GM23338 (cell line): Measurements from ENCODE around the gene FAM219A. TPM values are rescaled to one million over a fixed set of nuclear protein-coding genes. Genes with fewer than 3 reads are reported as not detected.

Experiments used
- ATAC-seq: fragments of 200-7000 bp; cut with Tn5 transposase; 3 replicates; pipeline ENCODE4 v1.9.1; 2020
- DNase-seq: peaks from one replicate; pipeline ENCODE4 v3.0.0-alpha.2; 2015; ENCODE audit warnings: low spot score
- H2AFZ ChIP-seq: fragments of 200-600 bp; sonication (generic); 2 replicates; pipeline ENCODE4 v1.8.0; 2016; ENCODE audit warnings: antibody characterized with exemption, mild to moderate bottlenecking, moderate library complexity
- H3F3A ChIP-seq: fragments of 200-600 bp; sonication (generic); replicated peaks from 2 replicates; pipeline ENCODE4 v1.8.0; 2017; ENCODE audit warnings: antibody characterized with exemption, mixed run types, low read depth
- H3K27ac ChIP-seq: fragments of 200-600 bp; sonication (generic); 2 replicates; pipeline ENCODE4 v1.6.1; 2016; ENCODE audit warnings: low read depth
- H3K27me3 ChIP-seq: fragments of 200-600 bp; sonication (generic); 2 replicates; pipeline ENCODE4 v1.8.0; 2016; ENCODE audit warnings: mild to moderate bottlenecking, mixed run types, moderate library complexity; ENCODE audit not compliant: insufficient read depth
- H3K36me3 ChIP-seq: fragments of 200-600 bp; sonication (generic); 2 replicates; pipeline ENCODE4 v1.8.0; 2016; ENCODE audit warnings: mild to moderate bottlenecking; ENCODE audit not compliant: insufficient read depth
- H3K4me1 ChIP-seq: fragments of 200-600 bp; sonication (generic); 2 replicates; pipeline ENCODE4 v1.8.0; 2016; ENCODE audit warnings: mild to moderate bottlenecking, moderate library complexity; ENCODE audit not compliant: insufficient read depth
- H3K4me2 ChIP-seq: fragments of 200-600 bp; sonication (generic); 2 replicates; pipeline ENCODE4 v1.7.1; 2017; ENCODE audit warnings: mixed run types
- H3K4me3 ChIP-seq: fragments of 200-600 bp; sonication (generic); 2 replicates; pipeline ENCODE4 v1.6.1; 2016; ENCODE audit warnings: mixed run types
- H3K79me2 ChIP-seq: fragments of 200-600 bp; sonication (generic); replicated peaks from 2 replicates; pipeline ENCODE4 v1.8.0; 2017; ENCODE audit warnings: mild to moderate bottlenecking; ENCODE audit not compliant: insufficient read depth
- H3K9me2 ChIP-seq: fragments of 200-600 bp; sonication (generic); 2 replicates; pipeline ENCODE4 v1.8.0; 2017; ENCODE audit not compliant: insufficient read depth
- H4K20me1 ChIP-seq: fragments of 200-600 bp; sonication (generic); replicated peaks from 2 replicates; pipeline ENCODE4 v1.8.0; 2017; ENCODE audit warnings: mild to moderate bottlenecking; ENCODE audit not compliant: insufficient read depth
- H3K27ac Mint-ChIP-seq: 2 replicates; pipeline ENCODE4 v1.8.0; 2020; ENCODE audit warnings: inconsistent platforms, mild to moderate bottlenecking, moderate library complexity, mixed read lengths
- H3K27me3 Mint-ChIP-seq: 3 replicates; pipeline ENCODE4 v1.8.0; 2022; ENCODE audit warnings: low read depth, mild to moderate bottlenecking, moderate library complexity, mixed read lengths, inconsistent platforms; ENCODE audit not compliant: insufficient read depth, poor library complexity
- H3K36me3 Mint-ChIP-seq: 3 replicates; pipeline ENCODE4 v1.8.0; 2021; ENCODE audit warnings: low read depth, mild to moderate bottlenecking, inconsistent platforms, moderate library complexity, mixed read lengths
- H3K4me1 Mint-ChIP-seq: 3 replicates; pipeline ENCODE4 v1.8.0; 2020; ENCODE audit warnings: mild to moderate bottlenecking, inconsistent platforms, mixed read lengths
- H3K4me3 Mint-ChIP-seq: 3 replicates; pipeline ENCODE4 v1.8.0; 2021; ENCODE audit warnings: moderate library complexity, mild to moderate bottlenecking, inconsistent platforms, mixed read lengths
- H3K9me3 Mint-ChIP-seq: 3 replicates; pipeline ENCODE4 v1.8.0; 2020; ENCODE audit warnings: moderate library complexity, mild to moderate bottlenecking, inconsistent platforms, mixed read lengths
- CREB1 ChIP-seq: fragments of 250-450 bp; sonication (Bioruptor Pico); IDR thresholded peaks from 2 replicates; pipeline ENCODE4 v1.5.0; 2020; ENCODE audit warnings: low read depth, mild to moderate bottlenecking, moderate library complexity
- CTCF ChIP-seq, 2 experiments: fragments of 200-600 bp in 1 of 2; sonication (generic) in 1 of 2; conservative IDR thresholded peaks; 2 replicates each; pipeline versions ENCODE4 v1.5.1 to v1.6.1; 2016 to 2017; ENCODE audit warnings: antibody characterized with exemption in 2 of 2, low read depth in 2 of 2, mild to moderate bottlenecking in 2 of 2, moderate library complexity in 1 of 2
- ETS1 ChIP-seq: IDR thresholded peaks from 2 replicates; pipeline ENCODE4 v1.6.1; 2016; ENCODE audit warnings: antibody characterized with exemption
- EZH2 ChIP-seq: fragments of 200-600 bp; sonication (generic); IDR thresholded peaks from one replicate; pipeline ENCODE4 v1.8.0; 2017; ENCODE audit warnings: antibody characterized with exemption, mild to moderate bottlenecking, low read depth; ENCODE audit not compliant: unreplicated experiment
- EZH2phosphoT487 ChIP-seq: fragments of 200-600 bp; sonication (generic); IDR thresholded peaks from one replicate; pipeline ENCODE4 v1.8.1; 2018; ENCODE audit warnings: antibody characterized with exemption; ENCODE audit not compliant: unreplicated experiment
- JUNB ChIP-seq: IDR thresholded peaks from one replicate; pipeline ENCODE4 v1.6.1; 2016; ENCODE audit warnings: antibody characterized with exemption; ENCODE audit not compliant: unreplicated experiment
- NANOG ChIP-seq: IDR thresholded peaks from 2 replicates; pipeline ENCODE4 v1.6.1; 2016; ENCODE audit warnings: antibody characterized with exemption, borderline replicate concordance
- POLR2AphosphoS5 ChIP-seq: IDR thresholded peaks from 2 replicates; pipeline ENCODE4 v1.6.1; 2016; ENCODE audit warnings: antibody characterized with exemption, low read depth
- REST ChIP-seq: IDR thresholded peaks from one replicate; pipeline ENCODE4 v1.6.1; 2018; ENCODE audit warnings: antibody characterized with exemption; ENCODE audit not compliant: unreplicated experiment
- STAT1 ChIP-seq: IDR thresholded peaks from one replicate; pipeline ENCODE4 v1.6.1; 2016; ENCODE audit warnings: antibody characterized with exemption; ENCODE audit not compliant: unreplicated experiment
- ZNF114 ChIP-seq: fragments of 250-450 bp; sonication (Bioruptor Pico); IDR thresholded peaks from 2 replicates; pipeline ENCODE4 v1.5.0; 2020; ENCODE audit warnings: mild to moderate bottlenecking, moderate library complexity
- ZNF331 ChIP-seq: fragments of 250-450 bp; sonication (Bioruptor Pico); IDR thresholded peaks from 2 replicates; pipeline ENCODE4 v1.5.0; 2020; ENCODE audit warnings: low read depth, mild to moderate bottlenecking, moderate library complexity
- ZNF462 ChIP-seq: fragments of 250-450 bp; sonication (Bioruptor Pico); IDR thresholded peaks from 2 replicates; pipeline ENCODE4 v1.5.0; 2020; ENCODE audit warnings: mild to moderate bottlenecking, moderate library complexity
- polyA plus RNA-seq: library from polyadenylated mRNA; unstranded; fragments of >200 nt; fragmentation: Nextera tagmentation; extraction: Ambion mirVana; gene quantifications from 2 replicates; pipeline ENCODE4 v1.2.1, GENCODE V29; 2016
- total RNA-seq: library from RNA; depleted of rRNA; stranded (reverse); fragments of >200 nt; shearing (Covaris generic); gene quantifications from 2 replicates; pipeline ENCODE4 v1.2.3, GENCODE V29; 2014

Gene FAM219A
- total and polyA plus RNA-seq, 2 experiments from 2014 or later: 3.8 to 7.2 TPM

- Histone ChIP-seq H3K79me2 (no peaks in the 10 kb centered on the region), H3K4me2 (no peak overlapping the region), H3K9me2 (no peaks in the 10 kb centered on the region), H4K20me1 (no peaks in the 10 kb centered on the region; the same call in 1 of the 2 replicates), H3K36me3 (no peaks in the 10 kb centered on the region), H3F3A (no peaks in the 10 kb centered on the region), H2AFZ (no peak overlapping the region), H3K27ac (no peak overlapping the region), H3K4me1 (no peaks in the 10 kb centered on the region), H3K27me3 (no peaks in the 10 kb centered on the region), H3K4me3 (no peak overlapping the region)
- DNase-seq: no peak
- ATAC-seq: no peak
- peaks cover 5% of the 10 kb centered on the region for H3K27me3 Mint-ChIP-seq
- no peaks in the 10 kb centered on the region for H3K36me3 Mint-ChIP-seq
- no peaks in the 10 kb centered on the region for H3K4me1 Mint-ChIP-seq
- no peak overlapping the region for H3K4me3 Mint-ChIP-seq
- H3K9me3 Mint-ChIP-seq: no peaks in the 10 kb centered on the region
- TF ChIP-seq NANOG: no peak
- no peak for TF ChIP-seq ZNF462 (CRISPR knock-in tag)
- TF ChIP-seq ZNF331: no peak
- no peak for TF ChIP-seq CREB1 (CRISPR knock-in tag)
- no peak for TF ChIP-seq EZH2phosphoT487
- no peak for TF ChIP-seq REST
- no peak for TF ChIP-seq ZNF114 (CRISPR knock-in tag)
- TF ChIP-seq STAT1: no peak
- TF ChIP-seq ETS1: no peak
- no peak for TF ChIP-seq JUNB
- TF ChIP-seq CTCF (conservative IDR thresholded peaks at IDR 0.05; ENCODE audit: low read depth in 2 of 2): no peak
- no peak for TF ChIP-seq EZH2
- TF ChIP-seq POLR2AphosphoS5: no peak
- no peak overlapping the region for H3K27ac Mint-ChIP-seq
These were observed 19.2 kb upstream of the FAM219A start for GRCh38 chr9:34477541-34477940.
